Tongue (tissue), 2 donors: ENCODE measurements around the gene SCAF8. TPM values are rescaled to one million over a fixed set of nuclear protein-coding genes. Genes with fewer than 3 reads are reported as not detected.
A peak's percentile ranks its signal among the peaks of the same experiment; 100 is the strongest.
"Not testable (repeated sequence)": the region's sequence is repeated elsewhere in the genome, so short reads cannot be mapped to it uniquely, and the experiment has no call there.

Experiments used
- DNase-seq: peaks from one replicate; pipeline ENCODE4 v3.0.0-alpha.2; 2015
- total RNA-seq: library from RNA; depleted of rRNA; stranded (reverse); fragments of >200 nt; gene quantifications from one replicate; pipeline ENCODE4 v1.2.3, GENCODE V29; 2014

The SCAF8 gene
- total RNA-seq, 1 donor from 2014 or later: 60.4 TPM

DNA sequence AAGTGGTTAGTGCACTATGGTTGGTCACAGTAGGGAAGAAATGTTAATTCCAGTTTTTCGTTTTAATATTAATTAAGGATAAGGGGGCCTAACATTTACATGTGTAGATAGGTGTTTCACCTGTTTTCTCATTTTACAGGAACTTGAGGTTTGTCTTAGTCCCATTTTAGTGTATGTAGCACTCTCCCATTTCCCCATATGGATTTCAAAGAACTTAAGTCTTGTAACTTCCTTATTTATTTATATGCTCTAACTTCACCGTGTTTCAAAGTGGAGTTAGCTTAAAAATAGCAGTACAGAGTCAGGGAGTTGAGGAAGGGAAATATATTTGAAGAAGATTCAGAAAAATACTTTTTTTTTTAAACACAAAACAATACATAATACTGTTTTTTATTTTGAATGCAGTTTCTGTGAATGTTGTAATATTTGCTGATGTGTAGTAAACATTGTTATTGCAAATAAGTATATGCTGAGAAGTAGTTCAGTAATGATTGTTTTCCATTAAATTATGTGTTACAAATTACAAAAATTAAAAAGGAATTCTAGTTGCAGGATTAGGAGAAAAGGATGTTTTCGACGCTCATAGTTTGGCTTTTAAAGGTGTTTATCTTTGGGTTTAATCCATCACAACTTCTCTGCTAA lies 3.5 kb downstream of the SCAF8 start:
- DNase-seq: no peak

DNA sequence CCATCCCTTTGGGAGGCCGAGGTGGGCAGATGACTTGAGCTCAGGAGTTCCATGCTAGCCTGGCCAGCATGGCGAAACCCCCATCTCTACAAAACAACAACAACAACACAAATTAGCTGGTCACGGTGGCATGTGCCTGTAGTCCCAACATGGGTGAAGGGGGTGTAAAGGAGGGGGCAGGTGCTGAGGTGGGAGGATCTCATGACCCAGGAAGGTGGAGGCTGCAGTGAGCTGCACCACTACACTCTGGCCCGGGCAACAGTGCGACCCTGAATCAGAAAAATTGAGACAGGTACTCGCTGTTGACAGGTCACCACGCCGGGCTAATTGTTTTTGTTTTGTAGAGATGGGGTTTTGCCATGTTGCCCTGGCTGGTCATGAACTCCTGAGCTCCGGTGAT lies 4.2 kb downstream of the SCAF8 start:
- DNase-seq: no peak

DNA sequence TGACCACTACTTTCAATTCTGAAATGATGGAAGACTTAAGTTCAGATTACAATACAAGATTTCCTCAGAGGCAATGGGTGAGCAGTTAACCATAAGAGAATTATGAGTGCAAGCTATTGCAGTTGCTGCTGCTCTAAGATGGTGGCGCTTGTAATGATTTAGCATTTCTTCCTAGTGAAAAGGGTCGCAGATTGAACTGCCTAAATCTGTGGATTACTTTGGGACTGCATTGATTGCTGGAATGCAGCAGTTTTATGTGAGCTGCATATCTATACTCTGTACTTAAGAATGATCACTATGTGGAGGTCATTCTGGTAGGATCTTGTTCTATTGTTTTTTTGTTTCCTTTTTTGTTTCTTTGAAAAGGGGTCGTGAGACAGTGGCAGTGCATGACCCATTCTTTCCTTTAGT lies 5.3 kb downstream of the SCAF8 start:
- DNase-seq: no peak

GRCh38 chr6:154740658-154741057 lies 7.4 kb downstream of the SCAF8 start:
- no peak for DNase-seq

DNA sequence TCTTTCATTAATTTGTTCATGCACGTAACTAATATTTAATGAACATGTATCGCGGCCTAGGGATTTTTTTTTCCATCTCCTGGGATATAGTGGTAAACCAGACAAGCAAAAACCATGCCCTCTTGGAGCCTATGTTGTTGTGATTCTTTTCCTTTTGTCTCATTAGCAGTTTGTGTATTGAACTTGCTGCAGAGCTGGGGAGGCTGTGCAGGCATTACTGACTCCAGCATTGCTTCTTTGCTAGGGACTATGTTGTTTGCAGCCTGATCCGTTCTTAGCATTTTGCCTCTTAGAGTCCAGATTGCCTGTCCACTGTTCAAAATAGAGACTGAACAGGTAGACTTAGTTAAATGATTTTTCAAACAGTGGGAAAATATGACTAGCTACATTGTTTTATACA lies 9.7 kb downstream of the SCAF8 start:
- no peak for DNase-seq

DNA sequence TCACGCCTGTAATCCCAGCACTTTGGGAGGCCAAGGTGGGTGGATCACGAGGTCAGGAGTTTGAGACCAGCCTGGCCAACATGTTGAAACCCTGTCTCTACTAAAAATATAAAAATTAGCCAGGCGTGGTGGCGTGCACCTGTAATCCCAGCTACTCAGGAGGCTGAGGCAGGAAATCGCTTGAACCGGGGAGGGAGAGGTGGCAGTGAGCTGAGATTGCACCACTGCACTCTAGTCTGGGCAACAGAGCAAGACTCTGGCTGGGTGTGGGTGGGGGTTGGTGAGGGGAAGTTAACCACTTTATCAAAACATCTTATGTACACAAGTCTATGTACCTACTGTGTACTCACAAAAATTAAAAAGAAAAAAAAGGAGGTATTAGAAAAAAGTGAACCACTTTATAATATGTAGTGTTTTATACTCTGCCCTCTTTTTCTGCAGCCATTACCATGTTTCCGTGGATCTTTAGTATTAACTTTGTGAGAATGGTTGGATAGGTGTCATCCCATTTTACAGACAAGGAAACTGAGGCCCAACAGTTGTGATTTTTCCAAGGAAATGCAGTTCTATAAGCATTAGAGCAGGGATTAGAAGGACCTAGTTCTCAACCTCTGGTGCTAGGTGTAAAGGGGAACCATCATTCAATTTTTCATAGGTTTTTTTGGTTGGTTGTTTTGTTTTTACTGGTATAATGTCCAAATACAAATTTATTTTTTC lies 11.0 kb downstream of the SCAF8 start:
- not testable (repeated sequence) for DNase-seq

DNA sequence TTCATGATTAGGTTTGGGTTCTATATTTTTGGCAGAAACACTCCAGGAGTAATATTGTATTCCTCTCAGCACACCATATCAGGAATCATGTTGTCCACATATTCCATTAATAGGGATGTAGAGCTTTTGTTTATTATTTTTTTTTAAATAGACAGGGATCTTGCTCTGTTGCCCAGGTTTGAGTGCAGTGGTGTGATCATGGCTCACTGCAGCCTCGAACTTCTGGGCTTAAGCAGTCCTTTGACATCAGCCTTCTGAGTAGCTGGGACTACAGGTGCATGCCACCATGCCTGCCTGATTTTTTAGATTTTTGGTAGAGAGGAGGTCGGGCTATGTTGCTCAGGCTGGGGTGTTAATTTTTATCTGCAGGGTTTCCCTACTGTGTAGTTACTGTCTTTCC lies 12.0 kb downstream of the SCAF8 start:
- no peak for DNase-seq

DNA sequence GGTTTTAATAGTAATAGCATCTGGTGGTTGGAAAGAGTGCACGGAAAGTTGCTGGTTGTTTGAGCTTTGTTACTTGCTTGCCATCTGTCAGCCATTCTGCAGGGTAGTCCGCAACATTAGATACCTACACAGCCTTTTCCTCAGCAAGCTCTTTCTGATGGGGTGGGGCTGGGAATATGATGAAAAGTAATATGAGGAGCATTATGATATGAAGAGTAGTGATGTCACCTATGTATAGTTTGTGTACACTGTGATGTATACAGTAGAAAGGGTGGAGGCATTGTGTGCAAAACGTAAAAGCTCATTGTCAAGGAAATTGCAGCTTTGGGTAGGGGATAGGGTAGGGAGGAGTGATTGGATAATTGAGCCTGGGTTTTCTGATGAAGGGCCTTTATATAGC lies 16.1 kb downstream of the SCAF8 start:
- no peak for DNase-seq

DNA sequence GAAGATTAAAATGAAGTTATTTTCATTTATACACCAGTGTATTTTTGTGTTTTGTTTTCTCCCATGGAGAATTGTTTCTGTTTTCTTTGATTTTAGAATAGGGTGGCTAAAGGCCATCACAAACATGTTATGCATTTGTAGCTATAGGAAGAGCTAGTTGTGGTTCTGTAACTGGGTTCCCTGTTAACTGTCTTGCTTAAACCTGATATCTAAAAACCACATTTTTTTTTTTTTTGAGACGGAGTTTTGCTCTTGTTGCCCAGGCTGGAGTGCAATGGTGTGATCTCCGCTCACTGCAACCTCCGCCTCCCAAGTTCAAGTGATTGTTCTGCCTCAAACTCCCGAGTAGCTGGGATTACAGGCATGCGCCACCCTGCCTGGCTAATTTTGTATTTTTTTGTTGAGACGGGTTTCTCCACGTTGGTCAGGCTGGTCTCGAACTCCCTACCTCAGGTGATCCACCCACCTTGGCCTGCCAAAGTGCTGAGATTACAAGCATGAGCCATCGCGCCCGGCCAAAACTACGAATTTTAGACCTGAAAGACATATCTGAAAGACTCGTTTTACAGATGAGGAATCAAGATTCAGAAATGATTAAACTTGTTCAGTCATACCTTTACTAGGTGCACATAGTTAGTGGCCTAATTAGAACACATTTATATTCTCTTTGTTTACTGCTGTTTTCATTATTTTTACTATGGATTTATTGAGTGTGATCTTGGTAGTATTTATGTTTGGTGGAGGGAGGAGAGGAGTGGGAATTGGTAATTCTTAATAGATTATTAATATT lies 18.0 kb downstream of the SCAF8 start:
- DNase-seq: no peak

DNA sequence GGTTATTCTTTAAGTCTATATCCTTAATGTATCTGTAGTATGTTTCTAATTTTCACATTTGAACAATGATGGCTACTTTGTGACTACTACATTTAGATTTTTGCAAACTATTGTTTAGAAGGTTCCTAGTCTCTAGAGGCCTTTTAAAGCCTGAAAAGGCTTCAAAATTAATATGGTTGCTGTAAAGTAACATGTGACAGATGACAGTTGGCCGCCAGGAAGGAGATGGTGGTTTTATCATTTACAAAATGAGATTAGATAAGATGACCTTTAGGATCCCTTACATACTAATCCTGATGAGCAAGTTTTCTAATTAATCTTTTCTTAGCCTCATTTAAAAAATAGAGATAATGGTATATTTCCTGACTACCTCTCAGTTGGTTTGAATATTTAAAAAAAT lies 18.8 kb downstream of the SCAF8 start:
- no peak for DNase-seq

DNA sequence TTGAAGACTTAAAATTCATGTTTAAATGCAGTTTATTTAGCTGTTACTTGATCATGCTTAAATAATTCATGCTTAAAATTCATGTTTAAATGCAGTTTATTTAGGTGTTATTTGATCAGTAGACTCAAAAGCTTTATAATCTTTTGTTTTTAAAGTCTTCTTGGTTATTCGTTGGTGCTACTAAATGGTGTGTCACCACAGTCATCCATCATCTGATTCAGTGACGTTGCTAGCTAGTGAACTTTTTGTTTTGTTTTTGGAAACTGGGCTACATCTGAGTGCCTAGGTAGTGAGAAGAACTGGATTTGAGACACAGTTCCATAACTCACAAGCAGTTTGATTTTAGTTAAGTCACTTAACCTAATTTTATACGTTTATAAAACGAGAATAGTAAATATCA lies 20.9 kb downstream of the SCAF8 start:
- no peak for DNase-seq

- no peak for DNase-seq
These were observed 24.3 kb downstream of the SCAF8 start for GRCh38 chr6:154757352-154758050.

DNA sequence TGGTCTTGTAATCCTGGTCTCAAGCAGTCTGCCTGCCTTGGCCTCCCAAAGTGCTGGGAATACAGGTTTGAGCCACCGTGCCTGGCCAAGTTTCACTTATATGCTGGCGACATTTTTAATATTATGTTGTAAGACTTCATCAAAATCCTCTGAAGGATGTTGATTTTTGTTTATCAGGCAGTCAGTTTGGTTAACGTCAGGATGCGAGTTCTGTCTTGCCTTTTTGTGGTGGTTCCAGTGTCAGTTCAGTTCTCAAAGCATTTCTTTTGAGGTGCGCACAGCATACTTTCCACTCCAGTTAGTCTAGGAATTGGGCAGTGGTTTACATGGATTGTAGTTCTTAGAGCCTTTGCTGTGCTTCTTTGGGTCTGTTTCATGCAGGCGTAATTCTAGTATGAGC lies 24.9 kb downstream of the SCAF8 start:
- no peak for DNase-seq

GRCh38 chr6:154763650-154764049 lies 30.4 kb downstream of the SCAF8 start:
- no peak for DNase-seq

GRCh38 chr6:154765273-154765672 lies 32.1 kb downstream of the SCAF8 start:
- DNase-seq: no peak

DNA sequence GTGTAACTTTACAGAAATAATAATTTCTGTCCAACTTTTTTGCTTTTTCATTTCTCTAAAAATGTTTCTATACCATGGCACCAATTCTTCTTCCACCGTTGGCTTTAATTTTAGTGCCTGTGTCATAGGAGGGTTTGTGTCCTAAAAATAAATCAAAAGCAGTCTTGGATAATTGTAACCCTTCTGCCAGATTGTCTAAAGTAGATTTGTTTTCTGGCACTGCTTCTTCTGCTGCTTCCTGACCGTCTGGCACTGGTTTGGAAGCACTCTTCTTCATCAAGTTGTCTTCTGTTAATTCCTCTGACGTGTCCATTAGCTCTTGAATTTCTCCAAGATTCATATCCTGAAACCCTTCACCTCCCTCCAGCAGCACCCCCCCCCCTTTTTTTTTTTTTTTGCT lies 33.1 kb downstream of the SCAF8 start:
- peak; percentile 10 for DNase-seq

DNA sequence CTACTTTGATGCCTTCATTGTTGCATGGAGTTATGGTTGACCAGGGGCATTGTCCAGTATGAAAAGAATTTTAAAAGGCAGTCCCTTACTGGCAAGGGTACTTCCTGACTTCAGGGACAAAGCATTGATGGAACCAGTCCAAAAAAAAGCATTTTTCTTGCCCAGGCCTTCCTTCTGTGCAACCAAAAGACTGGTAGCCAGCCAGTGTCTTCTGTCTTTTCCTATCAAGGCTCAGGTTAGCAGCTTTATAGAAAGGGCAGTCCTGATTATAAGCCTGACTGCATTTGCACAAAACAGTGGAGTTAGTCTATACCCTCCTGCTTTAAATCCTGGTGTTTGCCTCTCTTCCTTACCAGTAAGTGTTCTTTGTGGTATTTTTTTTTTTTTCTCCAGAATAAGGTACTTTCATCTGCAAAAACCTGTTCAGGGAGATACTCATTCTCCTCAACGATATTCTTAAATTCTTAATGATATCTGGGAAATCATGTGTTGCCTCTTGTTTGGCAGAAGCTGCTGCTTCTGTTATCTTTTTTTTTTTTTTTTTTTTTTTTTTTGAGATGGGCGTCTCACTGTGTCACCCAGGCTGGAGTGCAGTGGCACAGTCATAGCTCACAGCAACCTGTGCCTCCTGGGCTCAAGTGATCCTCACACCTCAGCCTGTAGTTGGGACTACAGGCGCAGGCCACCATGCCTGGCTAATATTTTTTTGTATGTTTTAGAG lies 33.9 kb downstream of the SCAF8 start:
- DNase-seq: no peak

DNA sequence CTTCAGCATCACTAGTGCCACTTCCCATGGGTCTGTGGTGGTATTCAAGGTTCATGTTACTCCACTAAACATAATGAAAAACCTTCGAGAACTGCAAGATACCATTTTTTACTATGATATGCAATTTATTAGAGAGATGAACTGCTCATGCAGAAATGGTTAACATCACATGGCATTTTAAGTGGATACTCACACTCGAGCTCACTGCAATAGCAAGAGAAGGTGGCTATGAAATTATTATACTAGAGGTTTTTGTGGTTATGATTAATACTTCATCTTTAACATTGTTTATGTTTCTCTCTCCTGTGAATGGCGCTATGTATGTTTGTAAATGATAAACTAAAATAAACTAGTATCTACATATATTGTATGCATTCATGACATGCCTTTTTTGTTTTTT lies 35.1 kb downstream of the SCAF8 start:
- DNase-seq: no peak

- no peak for DNase-seq
These were observed 40.4 kb downstream of the SCAF8 start for GRCh38 chr6:154773610-154774089.

GRCh38 chr6:154779157-154779556 lies 45.9 kb downstream of the SCAF8 start:
- not testable (repeated sequence) for DNase-seq

- no peak for DNase-seq
These were observed 49.0 kb downstream of the SCAF8 start for GRCh38 chr6:154782193-154782592.

DNA sequence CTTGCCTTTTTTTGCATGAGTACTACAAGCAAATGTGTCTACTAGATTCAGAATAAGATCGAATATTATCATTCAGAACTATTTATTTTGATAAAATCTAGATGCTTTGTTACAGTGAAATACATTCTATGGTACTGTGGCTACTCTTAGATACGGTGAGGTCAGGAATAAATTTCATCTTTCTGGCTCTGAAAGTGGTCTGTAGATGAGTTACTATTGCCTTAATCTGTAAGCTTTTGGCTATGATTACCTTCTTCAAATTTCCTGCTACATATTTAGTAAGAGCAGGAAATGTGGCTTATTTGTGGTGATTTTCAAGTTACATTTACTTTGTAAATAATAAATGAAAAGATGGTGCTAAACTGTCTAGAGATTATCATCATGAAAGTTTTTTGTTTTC lies 50.0 kb downstream of the SCAF8 start:
- no peak for DNase-seq
